DLD1 (cell line): ENCODE measurements around the gene TRPV3.
"Not testable (repeated sequence)": the region's sequence is repeated elsewhere in the genome, so short reads cannot be mapped to it uniquely, and the experiment has no call there.

ENCODE experiments used
- in situ Hi-C: cut with HindIII; loops from 2 replicates; pipeline ENCODE4 v1.10.0; 2017; ENCODE audit warnings: low sequenced_read_pairs

The TRPV3 gene

GRCh38 chr17:3527468-3527867, 30.1 kb downstream of the TRPV3 start:
- in situ Hi-C loops = no loop called here

DNA sequence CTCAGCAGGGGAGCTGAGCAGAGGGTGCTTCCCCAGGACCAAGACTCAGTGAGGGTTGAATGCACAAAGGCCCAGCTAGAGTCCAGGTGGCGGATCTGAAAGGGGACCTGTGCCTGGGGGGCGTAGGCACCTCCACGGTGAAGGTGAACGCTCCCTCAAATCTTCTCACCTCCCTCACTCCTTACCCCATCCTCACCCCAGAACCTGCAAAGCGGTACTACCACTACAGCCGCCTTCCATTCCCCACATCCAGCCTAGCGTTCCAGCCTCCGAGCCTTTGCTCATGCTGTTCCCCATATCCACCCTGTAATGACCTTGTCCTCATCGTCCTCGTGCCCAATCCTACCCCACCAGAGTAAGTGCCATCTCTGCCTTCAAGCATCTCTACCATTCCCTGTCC, 30.6 kb downstream of the TRPV3 start:
- in situ Hi-C loops = no loop called here

DNA sequence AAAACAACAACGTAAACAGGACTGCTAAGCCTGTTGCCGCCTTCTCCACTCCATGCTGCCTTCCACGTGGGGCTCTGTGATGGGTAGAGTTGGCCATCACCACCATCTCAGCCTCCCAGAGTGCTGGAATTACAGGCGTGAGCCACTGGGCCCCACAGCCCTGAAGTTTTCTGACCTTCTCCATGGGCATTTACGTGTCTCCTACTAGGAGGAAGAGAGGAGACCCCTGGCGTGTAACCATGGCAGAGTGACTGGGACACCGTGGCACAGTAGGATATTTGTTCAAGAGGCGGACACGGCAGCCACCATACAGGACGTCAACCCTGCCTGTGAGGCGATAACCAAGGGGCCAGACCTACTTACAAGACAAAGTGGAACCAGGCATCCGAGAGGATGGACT, 31.1 kb downstream of the TRPV3 start:
- in situ Hi-C loops = no loop called here

DNA sequence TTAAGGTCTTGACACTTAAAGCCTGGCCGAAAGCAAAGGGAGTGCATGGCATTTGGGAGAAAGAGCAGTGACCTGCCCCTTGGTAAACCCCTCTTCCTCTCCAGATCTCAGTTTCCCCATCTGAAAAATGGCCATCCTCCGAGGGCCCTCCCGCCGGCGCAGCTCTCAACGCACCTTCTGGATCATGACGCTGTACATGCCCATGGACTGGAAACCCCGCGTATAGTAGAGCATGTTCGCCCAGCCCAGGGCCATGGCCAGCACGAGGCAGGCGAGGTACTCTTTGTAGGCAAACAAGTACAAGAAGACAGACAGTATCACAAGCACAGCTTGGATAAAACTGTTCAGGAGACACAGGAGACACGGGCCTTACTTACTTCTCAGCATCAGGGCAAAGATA, 33.6 kb downstream of the TRPV3 start:
- in situ Hi-C loops = no loop called here

DNA sequence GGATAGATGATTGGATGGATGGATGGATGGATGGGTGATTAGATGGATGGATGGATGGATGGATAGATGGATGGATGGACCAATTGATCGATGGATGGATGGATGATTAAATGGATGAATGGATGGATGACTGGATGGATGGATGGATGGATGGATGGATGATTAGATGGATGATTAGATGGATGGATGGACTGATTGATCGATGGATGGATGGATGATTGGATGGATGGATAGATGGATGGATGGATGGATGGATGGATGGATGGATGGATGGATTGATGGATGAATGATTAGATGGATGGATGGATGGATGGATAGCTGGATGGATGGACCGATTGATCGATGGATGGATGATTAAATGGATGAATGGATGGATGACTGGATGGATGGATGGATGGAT, 38.1 kb downstream of the TRPV3 start:
- in situ Hi-C loops = not testable (repeated sequence)

DNA sequence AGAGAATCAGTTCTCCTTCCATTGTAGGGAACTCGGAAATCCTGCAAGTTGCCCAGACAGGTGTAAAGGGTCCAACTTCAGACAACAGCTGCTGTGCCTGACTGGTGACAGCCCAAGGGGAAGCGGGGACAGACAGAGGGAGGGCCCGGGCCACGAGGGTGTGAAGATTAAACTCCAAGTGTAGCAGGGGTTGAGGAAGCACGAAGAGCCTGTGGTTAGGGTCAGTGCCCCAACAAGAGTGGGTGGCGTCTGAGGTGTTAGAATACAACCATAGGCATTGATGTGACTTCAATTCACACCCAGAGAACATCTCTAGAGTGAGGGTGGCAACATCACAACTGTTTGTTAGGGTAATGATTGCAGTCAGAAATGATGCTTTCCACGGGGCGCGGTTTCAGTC, 42.7 kb downstream of the TRPV3 start:
- in situ Hi-C loops = no loop called here

GRCh38 chr17:3514167-3514566, 43.4 kb downstream of the TRPV3 start:
- in situ Hi-C loops = not testable (repeated sequence)

DNA sequence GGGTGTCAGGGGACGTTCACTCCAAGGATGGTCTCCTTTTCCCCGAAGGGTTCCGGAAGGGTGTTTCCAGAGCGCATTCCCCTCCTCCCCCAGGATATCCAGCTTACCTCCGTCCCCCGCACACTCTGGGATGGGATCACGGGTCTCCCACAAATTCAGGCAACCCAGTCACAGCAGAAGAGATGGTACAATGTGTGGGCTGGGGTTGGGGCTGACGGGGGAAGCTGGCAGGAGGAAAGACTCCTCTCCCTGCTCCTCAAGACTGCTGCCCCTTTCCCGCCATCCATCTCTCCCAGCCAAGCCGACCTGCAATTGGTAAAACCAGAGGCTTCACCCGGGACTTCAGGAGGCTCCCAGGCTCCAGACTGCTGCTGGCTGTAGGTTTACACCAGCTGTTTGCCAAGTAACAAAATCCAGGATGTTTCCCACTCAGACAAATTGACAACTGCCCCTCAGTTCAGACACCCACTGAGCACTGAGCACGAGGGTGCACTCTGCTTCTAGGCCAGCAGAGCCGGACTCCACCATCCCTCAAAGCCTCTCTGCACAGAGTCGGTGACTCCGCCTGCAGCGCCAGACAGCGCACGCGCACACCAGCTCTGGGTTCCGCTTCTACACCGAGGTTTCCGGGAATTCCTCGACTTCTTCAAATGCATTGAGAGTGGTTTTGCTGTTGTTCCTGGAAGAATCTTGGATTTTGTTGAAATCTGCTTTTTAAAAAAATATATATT, 44.1 kb downstream of the TRPV3 start:
- in situ Hi-C loops = no loop called here

DNA sequence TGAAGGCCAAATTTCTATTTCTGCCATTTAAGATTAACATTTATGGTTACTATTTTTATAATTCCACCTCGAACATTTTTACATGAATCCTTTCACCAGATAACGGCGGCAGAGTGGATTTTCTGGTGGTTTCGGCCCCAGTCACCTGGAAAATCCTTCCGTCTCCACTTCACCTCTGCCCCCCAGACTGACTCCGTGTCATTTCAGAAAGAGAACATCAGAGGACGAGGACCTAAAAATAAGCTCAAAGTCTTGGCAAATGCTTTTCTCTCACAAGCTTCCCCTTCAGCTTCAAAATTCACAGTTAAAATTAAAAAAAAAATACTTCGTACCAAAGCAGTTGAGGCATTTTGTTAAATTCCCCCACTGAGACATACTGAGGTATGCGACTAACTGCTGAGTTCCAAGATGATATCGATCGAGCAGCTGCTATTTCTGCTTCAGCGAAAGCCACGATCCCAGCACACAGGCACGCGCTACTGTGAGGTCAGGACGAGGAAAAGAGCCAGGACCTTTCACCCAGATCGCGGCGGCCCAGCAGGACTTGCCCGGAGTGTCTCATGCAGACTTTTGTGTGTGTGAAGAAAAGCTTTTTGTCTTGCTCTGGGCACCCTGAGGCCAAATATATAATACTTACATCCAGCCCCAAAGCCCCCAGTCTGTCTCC, 45.0 kb downstream of the TRPV3 start:
- in situ Hi-C loops = no loop called here

DNA sequence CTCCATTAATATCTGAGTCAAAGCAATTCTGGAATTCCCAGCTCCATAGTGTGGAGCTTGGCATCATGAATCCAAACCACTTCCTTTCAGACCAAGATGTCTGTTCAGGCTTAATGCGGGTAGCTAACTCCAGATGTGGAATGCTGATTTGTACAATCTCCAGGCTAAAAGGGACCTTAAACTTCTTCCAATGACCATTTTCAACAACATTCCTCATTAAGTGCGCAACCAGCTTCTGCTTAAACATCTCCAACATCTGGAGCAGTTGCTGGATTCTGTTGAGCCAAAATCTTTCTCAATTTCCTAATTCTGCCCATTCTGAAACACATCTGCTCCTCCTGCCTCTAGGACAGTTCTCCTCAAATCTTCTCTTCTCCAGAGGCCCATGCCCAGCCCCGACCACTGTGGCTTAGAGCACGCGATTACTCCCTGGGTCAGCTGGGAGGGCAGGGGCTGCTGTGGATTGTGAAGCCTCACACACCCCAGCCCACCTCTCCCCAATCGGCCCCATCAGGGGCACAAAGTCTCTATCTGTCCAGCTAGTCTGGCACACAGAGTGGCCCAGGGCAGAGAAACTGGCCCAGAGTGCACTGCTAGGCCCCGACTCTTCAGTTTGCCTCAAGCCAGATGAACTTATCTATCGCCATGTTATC, 45.6 kb downstream of the TRPV3 start:
- in situ Hi-C loops = no loop called here

GRCh38 chr17:3510090-3510489, 47.5 kb downstream of the TRPV3 start:
- in situ Hi-C loops = no loop called here

DNA sequence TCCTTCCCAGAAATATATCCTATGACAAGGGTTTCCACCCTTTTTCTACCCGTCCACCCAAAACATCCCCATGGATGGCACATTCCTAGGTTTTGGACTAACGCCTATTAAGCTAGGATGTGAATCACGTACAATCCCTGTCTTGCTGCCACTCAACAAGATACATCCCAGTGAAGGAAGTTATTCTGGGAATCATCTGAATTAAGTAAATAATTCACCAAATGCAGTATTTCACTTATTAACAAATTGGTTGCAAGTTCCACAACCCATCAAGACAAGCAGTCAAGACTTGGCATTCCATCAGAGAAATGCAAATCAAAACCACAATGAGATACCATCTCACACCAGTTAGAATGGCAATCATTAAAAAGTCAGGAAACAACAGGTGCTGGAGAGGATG, 49.7 kb downstream of the TRPV3 start:
- in situ Hi-C loops = no loop called here

GRCh38 chr17:3507071-3507470, 50.5 kb downstream of the TRPV3 start:
- in situ Hi-C loops = no loop called here

DNA sequence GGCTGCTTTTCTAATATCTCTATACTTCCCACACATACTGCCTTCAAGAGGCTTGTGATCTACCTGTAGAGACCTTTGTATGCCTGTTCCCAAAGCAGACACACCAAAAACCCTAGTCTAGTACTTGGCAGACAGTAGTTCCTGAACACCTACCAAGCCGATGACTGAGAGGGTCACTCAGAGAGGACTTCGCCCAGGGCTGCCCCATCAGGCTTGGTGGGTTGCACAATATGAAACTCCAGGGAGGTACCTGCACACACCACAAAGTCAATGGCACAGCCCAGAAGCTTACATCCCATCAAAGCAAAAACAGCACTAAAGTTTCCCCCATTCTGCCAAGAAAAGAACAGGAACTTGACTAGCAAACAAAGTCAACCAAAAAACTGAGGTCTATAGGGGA, 51.6 kb downstream of the TRPV3 start:
- in situ Hi-C loops = no loop called here

- in situ Hi-C loops = no loop called here
Measured at GRCh38 chr17:3505008-3505407, 52.6 kb downstream of the TRPV3 start.

- in situ Hi-C loops = no loop called here
Measured at GRCh38 chr17:3503285-3503684, 54.3 kb downstream of the TRPV3 start.

DNA sequence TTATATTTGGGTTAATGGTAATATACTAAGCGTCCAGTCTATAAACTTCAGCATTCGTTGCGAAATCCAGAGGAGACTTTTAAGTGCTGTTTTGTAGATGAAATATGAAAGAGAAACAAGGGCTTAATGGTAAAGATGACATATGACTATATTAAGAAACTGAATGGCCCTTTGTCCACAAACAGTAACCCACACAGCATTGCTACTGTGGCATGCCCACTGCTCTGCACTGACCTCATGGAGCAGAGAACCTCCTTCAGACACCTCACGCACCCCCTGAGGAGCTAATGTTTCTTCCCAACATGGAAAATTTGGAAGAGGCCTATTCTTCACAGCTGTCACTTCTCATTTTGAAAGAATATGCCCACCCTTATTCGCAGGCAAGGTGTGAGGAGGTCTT, 55.1 kb downstream of the TRPV3 start:
- in situ Hi-C loops = no loop called here

- in situ Hi-C loops = no loop called here
Measured at GRCh38 chr17:3501344-3501743, 56.3 kb downstream of the TRPV3 start.

GRCh38 chr17:3497101-3497500, 60.5 kb downstream of the TRPV3 start:
- in situ Hi-C loops = no loop called here

DNA sequence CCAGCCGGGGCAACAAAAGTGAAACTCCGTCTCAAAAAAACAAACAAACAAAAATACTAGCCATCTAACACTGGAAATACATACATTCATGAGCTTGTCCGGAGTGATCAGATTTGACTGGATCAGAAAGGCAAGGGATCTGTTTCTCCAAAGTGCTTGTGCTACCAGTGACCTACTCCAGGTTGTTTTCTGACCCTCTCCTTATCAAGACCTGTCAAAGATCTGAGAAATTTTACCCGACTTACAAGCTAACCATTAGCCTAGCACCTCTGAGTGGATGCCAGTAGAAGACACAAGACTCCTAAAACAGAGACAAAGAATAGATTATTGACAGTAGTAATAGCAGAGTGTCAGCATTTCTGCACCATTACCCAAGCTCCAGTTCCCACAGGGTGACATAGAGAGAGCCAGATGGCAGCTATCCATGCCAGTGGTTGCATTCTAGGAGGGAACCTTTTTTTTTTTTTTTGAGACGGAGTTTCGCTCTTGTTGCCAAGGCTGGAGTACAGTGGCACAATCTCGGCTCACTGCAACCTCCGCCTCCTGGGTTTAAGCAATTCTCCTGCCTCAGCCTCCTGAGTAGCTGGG, 72.0 kb downstream of the TRPV3 start:
- in situ Hi-C loops = no loop called here

GRCh38 chr17:3482852-3483251, 74.8 kb downstream of the TRPV3 start:
- in situ Hi-C loops = no loop called here

GRCh38 chr17:3479988-3480387, 77.6 kb downstream of the TRPV3 start:
- in situ Hi-C loops = no loop called here
